ENCODE data around the gene DHX35.

DNA sequence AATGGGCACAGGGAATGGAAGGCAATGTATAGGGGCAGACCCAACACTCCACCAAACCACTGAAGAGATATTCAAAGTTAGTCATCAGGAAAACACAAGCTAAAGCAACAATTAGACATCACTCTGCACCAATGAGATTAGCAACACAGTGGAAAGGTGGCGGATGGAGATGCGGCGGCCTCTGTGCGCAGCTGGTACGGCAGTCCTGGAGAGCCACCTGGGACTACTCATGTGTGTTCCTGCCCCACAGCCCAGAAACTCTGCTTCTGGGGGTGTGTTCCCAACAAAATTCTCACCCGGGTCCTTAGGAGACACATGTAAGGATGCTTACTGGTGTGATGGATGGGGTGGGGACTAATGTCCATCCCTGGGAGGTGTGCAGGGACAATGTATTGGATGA, 82.4 kb downstream of the DHX35 start:
- TF ChIP-seq, protein P1, sequence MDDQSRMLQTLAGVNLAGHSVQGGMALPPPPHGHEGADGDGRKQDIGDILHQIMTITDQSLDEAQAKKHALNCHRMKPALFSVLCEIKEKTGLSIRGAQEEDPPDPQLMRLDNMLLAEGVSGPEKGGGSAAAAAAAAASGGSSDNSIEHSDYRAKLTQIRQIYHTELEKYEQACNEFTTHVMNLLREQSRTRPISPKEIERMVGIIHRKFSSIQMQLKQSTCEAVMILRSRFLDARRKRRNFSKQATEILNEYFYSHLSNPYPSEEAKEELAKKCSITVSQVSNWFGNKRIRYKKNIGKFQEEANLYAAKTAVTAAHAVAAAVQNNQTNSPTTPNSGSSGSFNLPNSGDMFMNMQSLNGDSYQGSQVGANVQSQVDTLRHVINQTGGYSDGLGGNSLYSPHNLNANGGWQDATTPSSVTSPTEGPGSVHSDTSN (CRISPR knock-in tag; IDR thresholded peaks at IDR 0.05): no peak
- TF ChIP-seq, protein P2, sequence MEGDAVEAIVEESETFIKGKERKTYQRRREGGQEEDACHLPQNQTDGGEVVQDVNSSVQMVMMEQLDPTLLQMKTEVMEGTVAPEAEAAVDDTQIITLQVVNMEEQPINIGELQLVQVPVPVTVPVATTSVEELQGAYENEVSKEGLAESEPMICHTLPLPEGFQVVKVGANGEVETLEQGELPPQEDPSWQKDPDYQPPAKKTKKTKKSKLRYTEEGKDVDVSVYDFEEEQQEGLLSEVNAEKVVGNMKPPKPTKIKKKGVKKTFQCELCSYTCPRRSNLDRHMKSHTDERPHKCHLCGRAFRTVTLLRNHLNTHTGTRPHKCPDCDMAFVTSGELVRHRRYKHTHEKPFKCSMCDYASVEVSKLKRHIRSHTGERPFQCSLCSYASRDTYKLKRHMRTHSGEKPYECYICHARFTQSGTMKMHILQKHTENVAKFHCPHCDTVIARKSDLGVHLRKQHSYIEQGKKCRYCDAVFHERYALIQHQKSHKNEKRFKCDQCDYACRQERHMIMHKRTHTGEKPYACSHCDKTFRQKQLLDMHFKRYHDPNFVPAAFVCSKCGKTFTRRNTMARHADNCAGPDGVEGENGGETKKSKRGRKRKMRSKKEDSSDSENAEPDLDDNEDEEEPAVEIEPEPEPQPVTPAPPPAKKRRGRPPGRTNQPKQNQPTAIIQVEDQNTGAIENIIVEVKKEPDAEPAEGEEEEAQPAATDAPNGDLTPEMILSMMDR (tag by site-specific recombination; IDR thresholded peaks at IDR 0.05): no peak
- TF ChIP-seq SP7 (tag by site-specific recombination; IDR thresholded peaks at IDR 0.05) (no peak), ZNF660 (tag by site-specific recombination; IDR thresholded peaks at IDR 0.05) (no peak)

All from HEK293 (cell line).